Testis (tissue), 2 donors: Measurements from ENCODE around the gene CREG2.

Experiments
- POLR2A ChIP-seq: fragments of 450-650 bp; IDR thresholded peaks from one replicate; pipeline ENCODE4 v1.6.1; 2017; ENCODE audit warnings: antibody characterized with exemption, mild to moderate bottlenecking, moderate library complexity
- TF ChIP-seq, protein P1 (sequence below), 3 experiments: fragments of 450-650 bp in 2 of 3; fragments of 200-600 bp in 1 of 3; sonication (generic) in 1 of 3; IDR thresholded peaks; one replicate each; pipeline ENCODE4 v1.5.1; 2016 to 2019; ENCODE audit warnings: antibody characterized with exemption in 3 of 3, mild to moderate bottlenecking in 2 of 3, moderate library complexity in 1 of 3

DNA sequence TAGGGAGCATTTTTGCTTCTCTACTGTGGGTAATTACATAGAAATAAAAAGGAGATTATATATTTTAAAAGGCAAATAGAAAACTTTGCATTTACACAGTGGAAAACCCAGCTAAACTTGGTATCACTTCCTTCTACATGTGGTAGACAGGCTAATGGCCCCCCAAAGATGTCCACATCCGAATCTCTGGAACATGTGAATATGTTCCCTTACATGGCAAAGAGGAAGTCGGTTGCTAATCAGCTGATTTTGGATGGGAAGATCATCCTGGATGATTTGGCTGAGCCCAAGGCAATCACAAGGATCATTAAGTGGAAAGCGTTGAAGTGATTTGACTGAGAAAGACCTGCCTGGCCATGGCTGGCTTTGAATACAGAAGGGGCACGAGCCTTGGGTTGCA is 26.2 kb downstream of the CREG2 start:
- no peak for TF ChIP-seq POLR2A
- TF ChIP-seq, protein P1, sequence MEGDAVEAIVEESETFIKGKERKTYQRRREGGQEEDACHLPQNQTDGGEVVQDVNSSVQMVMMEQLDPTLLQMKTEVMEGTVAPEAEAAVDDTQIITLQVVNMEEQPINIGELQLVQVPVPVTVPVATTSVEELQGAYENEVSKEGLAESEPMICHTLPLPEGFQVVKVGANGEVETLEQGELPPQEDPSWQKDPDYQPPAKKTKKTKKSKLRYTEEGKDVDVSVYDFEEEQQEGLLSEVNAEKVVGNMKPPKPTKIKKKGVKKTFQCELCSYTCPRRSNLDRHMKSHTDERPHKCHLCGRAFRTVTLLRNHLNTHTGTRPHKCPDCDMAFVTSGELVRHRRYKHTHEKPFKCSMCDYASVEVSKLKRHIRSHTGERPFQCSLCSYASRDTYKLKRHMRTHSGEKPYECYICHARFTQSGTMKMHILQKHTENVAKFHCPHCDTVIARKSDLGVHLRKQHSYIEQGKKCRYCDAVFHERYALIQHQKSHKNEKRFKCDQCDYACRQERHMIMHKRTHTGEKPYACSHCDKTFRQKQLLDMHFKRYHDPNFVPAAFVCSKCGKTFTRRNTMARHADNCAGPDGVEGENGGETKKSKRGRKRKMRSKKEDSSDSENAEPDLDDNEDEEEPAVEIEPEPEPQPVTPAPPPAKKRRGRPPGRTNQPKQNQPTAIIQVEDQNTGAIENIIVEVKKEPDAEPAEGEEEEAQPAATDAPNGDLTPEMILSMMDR (IDR thresholded peaks at IDR 0.05), result no peak
